A673 (cell line): ENCODE results near the gene SOWAHD.

Source experiments
- CTCF ChIP-seq: fragments of 300-800, 200-600 bp; sonication (generic); conservative IDR thresholded peaks from 2 replicates; pipeline ENCODE4 v1.5.1; 2017; ENCODE audit warnings: low read depth, mild to moderate bottlenecking, antibody characterized with exemption, low read length, moderate library complexity, mixed read lengths
- EZH2 ChIP-seq: fragments of 200-600 bp; sonication (generic); IDR thresholded peaks from 2 replicates; pipeline ENCODE4 v1.6.1; 2017; ENCODE audit warnings: borderline replicate concordance, low read depth, mild to moderate bottlenecking, mixed read lengths, antibody characterized with exemption, low read length; ENCODE audit not compliant: poor library complexity, severe bottlenecking

GRCh38 chrX:119745283-119745848, 13.0 kb upstream of the SOWAHD start:
- TF ChIP-seq CTCF (no peak), EZH2 (no peak)
